HUDEP-2 (cell line): ENCODE results near the gene DOCK11.
"Not testable (repeated sequence)": the region's sequence is repeated elsewhere in the genome, so short reads cannot be mapped to it uniquely, and the experiment has no call there.

ENCODE experiments used
- DNase-seq, 76 experiments: peaks; one replicate each; lab custom pipeline; 2025; ENCODE audit not compliant: unreplicated experiment in 76 of 76; lab: John Stamatoyannopoulos, UW

DOCK11 gene

GRCh38 chrX:118727686-118728339 lies 232.2 kb downstream of the DOCK11 start:
- DNase-seq: no peak

- no peak for DNase-seq
These were observed 233.5 kb downstream of the DOCK11 start for GRCh38 chrX:118729042-118729652.

- no peak for DNase-seq
These were observed 235.1 kb downstream of the DOCK11 start for GRCh38 chrX:118730500-118731247.

- DNase-seq: not testable (repeated sequence)
These were observed 236.9 kb downstream of the DOCK11 start for GRCh38 chrX:118732551-118732950.

- no peak for DNase-seq
These were observed 239.3 kb downstream of the DOCK11 start for GRCh38 chrX:118734909-118735308.
